GM10266 (cell line): ENCODE results near the gene NOTCH3.

Experiments used
- DNase-seq: peaks from one replicate; pipeline ENCODE4 v3.0.0; 2012; ENCODE audit errors: extremely low spot score
- CTCF ChIP-seq: IDR thresholded peaks from 2 replicates; pipeline ENCODE4 v1.5.1; 2012; ENCODE audit warnings: mild to moderate bottlenecking, low read depth; ENCODE audit not compliant: control insufficient read depth, insufficient read depth; ENCODE audit errors: missing control alignments

Gene NOTCH3

DNA sequence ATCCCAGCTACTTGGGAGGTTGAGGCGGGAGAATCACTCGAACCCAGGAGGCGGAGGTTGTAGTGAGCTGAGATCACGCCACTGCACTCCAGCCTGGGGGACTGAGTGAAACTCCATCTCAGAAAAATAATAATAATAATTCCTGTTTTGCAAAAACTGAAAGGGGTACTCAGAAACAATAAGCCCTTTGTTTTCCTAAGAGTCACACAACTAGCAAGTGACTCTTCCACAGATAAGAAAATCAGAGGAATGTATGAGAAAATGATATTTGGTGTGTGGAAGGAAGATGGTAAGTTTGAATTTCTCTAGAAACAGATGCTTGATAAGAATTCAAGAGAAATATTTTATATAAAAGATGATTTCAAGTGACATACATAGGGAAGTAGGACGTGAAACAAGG is 58.5 kb downstream of the NOTCH3 start:
- TF ChIP-seq CTCF, result no peak

GRCh38 chr19:15141143-15141542 is 59.7 kb downstream of the NOTCH3 start:
- DNase-seq, result no peak
- no peak for TF ChIP-seq CTCF

More for the DNA sequence above, 58.5 kb downstream of the NOTCH3 start:
- no peak for DNase-seq

GRCh38 chr19:15138427-15138826 is 62.4 kb downstream of the NOTCH3 start:
- TF ChIP-seq CTCF, result no peak

DNA sequence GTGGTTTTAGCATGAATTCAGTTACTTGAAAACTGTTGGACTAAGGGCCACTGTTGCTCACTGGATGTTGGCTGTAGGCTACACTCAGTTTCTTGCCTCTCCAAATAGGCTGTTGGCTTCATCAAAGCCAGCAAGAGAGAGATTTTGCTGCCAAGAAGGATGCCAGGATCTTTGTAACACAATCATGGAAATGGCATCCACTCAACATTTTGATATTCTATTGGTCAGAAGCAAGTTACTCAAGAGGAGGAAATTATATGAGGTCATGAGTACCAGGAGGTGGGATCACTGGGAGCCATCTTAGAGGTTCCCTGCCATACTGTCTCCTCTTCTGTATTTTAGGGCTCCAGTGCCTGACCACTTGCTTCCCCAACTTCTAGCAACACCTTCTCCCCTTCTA is 63.0 kb downstream of the NOTCH3 start:
- no peak for TF ChIP-seq CTCF
- no peak for DNase-seq

More at GRCh38 chr19:15138427-15138826, 62.4 kb downstream of the NOTCH3 start:
- no peak for DNase-seq

- TF ChIP-seq CTCF, result no peak
- no peak for DNase-seq
These were observed 64.4 kb downstream of the NOTCH3 start for GRCh38 chr19:15136234-15136954.

DNA sequence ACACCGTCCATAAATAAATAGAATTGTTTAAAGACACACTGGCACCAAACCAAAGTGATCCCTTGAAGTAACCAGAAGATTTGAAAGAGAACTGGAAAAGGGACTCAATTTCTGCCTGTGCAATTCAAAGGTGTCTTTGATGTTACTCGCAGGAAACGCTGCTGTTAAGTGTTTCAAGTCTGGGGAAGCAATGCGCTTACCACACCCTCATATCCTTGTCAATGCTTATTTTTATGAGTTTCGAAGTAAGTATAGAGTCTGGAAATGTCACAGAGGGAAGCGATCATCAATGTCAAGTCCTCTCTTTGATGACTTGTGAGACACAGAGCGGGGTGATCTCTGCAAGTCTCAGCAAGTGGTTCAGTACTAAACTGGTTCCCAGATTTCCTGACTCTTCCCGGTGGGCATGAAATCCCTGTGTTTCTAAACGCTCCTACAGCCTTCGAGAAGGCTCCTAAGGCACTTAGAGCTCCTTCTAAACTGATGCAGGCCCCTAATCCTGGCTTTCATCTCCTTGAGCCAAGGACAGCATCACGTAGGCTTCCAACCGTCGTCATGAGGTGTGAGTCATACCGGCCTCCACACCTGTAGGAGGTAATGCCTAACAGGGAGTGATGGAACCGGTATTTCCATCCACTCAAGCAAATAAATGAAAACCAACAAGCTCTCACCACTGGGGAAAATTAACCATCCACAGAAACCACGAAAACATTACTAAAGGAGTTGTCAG is 70.8 kb downstream of the NOTCH3 start:
- DNase-seq, result no peak
- TF ChIP-seq CTCF, result no peak
